OCI-LY1 (cell line): ENCODE measurements around the gene C16orf95.

ENCODE experiments used
- H2AFZ ChIP-seq: fragments of 200-600 bp; sonication (generic), shearing (Covaris generic); 2 replicates; pipeline ENCODE4 v1.6.0; 2014; ENCODE audit warnings: antibody characterized with exemption, mild to moderate bottlenecking, low read length
- H3F3A ChIP-seq: fragments of 200-600 bp; sonication (generic), shearing (Covaris generic); 2 replicates; pipeline ENCODE4 v1.6.0; 2014; ENCODE audit warnings: mild to moderate bottlenecking, antibody characterized with exemption, low read length, moderate library complexity; ENCODE audit not compliant: insufficient read depth
- H3K27ac ChIP-seq: fragments of 200-600 bp; sonication (generic); 2 replicates; pipeline ENCODE4 v1.5.1; 2014; ENCODE audit warnings: low read length, mixed run types, mild to moderate bottlenecking, low read depth; ENCODE audit not compliant: poor library complexity, severe bottlenecking
- H3K27me3 ChIP-seq: fragments of 200-600 bp; sonication (generic); 2 replicates; pipeline ENCODE4 v1.6.0; 2014; ENCODE audit warnings: antibody characterized with exemption, mild to moderate bottlenecking, low read length, moderate library complexity; ENCODE audit not compliant: insufficient read depth
- H3K36me3 ChIP-seq: fragments of 200-600 bp; sonication (generic); 2 replicates; pipeline ENCODE4 v1.6.1; 2014; ENCODE audit warnings: mild to moderate bottlenecking, antibody characterized with exemption, low read length, moderate library complexity, mixed read lengths; ENCODE audit not compliant: insufficient read depth
- H3K4me1 ChIP-seq: fragments of 200-600 bp; sonication (generic); 2 replicates; pipeline ENCODE4 v1.5.1; 2014; ENCODE audit warnings: mild to moderate bottlenecking, low read length, moderate library complexity; ENCODE audit not compliant: insufficient read depth, severe bottlenecking
- H3K4me2 ChIP-seq: fragments of 200-600 bp; sonication (generic), shearing (Covaris generic); 2 replicates; pipeline ENCODE4 v1.6.1; 2014; ENCODE audit warnings: low read length
- H3K4me3 ChIP-seq: fragments of 200-600 bp; sonication (generic); 2 replicates; pipeline ENCODE4 v1.5.1; 2014; ENCODE audit warnings: low read length, low read depth, mild to moderate bottlenecking, mixed read lengths; ENCODE audit not compliant: poor library complexity, severe bottlenecking
- H3K79me2 ChIP-seq: fragments of 200-600 bp; shearing (Covaris generic); 2 replicates; pipeline ENCODE4 v1.6.1; 2016; ENCODE audit warnings: mixed run types, low read length, mixed read lengths; ENCODE audit not compliant: insufficient read depth
- H3K9ac ChIP-seq: fragments of 200-600 bp; sonication (generic), shearing (Covaris generic); 2 replicates; pipeline ENCODE4 v1.6.1; 2014; ENCODE audit warnings: mild to moderate bottlenecking, low read length, mixed read lengths
- H3K9me2 ChIP-seq: fragments of 200-600 bp; sonication (generic), shearing (Covaris generic); 2 replicates; pipeline ENCODE4 v1.6.1; 2014; ENCODE audit warnings: low read depth, mild to moderate bottlenecking, low read length, mixed read lengths
- H3K9me3 ChIP-seq: fragments of 200-600 bp; shearing (Covaris generic); 2 replicates; pipeline ENCODE4 v1.6.1; 2014; ENCODE audit warnings: low read length, mixed read lengths
- H4K20me1 ChIP-seq: fragments of 200-600 bp; sonication (generic), shearing (Covaris generic); 2 replicates; pipeline ENCODE4 v1.6.0; 2016; ENCODE audit warnings: mild to moderate bottlenecking, low read length; ENCODE audit not compliant: insufficient read depth
- EZH2 ChIP-seq: fragments of 200-600 bp; sonication (generic), shearing (Covaris generic); IDR thresholded peaks from 2 replicates; pipeline ENCODE4 v1.8.0; 2017; ENCODE audit warnings: borderline replicate concordance, mixed run types, mild to moderate bottlenecking, antibody characterized with exemption, low read length, moderate library complexity, mixed read lengths
- TF ChIP-seq, protein P1 (sequence below): fragments of 200-600 bp; sonication (generic), shearing (Covaris generic); IDR thresholded peaks from 2 replicates; pipeline ENCODE4 v1.5.1; 2017; ENCODE audit warnings: mild to moderate bottlenecking, antibody characterized with exemption, low read length, moderate library complexity, mixed read lengths

C16orf95 gene

DNA sequence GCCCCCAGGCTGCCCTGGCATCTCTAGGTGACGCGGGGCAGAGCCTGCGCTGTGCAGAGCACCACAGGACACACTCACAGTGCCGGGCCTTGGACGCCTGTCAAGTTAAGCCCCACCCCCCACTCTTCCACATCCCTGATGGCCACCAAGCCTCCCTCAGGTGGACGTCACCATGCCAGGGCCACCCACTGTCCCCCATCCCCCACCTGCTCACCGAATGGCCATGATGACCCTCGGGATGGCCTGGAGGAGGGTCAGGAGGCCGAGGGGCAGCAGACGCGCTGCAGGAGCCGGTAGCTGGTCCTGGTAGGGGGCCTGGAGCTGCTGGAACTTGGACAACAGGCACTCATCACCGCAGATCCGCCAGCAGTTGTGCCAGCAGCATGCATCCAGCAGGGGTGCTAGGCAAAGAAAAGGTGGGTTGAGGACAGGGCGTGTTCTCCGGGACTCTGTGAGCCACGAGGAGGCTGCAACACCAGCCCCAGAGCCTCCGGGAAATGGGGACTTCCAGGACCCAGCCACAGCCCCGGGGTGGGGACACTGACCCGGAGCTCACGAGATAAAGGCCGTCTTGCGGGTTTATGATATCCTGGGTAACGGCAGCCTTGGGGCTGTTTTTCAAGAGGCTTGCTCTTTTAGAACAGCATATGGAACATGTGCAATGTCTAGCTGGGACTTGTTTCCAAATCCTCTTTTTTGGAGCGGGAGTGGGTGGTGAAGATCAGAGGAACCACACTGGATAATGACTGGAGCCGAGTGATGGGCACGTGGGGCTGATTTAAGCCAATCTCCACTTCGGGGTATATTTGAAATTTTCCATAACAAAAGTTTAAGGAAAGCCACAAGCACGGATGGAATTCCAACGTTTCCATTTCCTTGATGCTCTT is 11.4 kb downstream of the C16orf95 start:
- no peaks in the 10 kb centered on the region for H3K36me3 ChIP-seq
- H3K27me3 ChIP-seq, result no peaks in the 10 kb centered on the region
- no peaks in the 10 kb centered on the region for H3K4me1 ChIP-seq
- no peak for TF ChIP-seq EZH2
- TF ChIP-seq, protein P1, sequence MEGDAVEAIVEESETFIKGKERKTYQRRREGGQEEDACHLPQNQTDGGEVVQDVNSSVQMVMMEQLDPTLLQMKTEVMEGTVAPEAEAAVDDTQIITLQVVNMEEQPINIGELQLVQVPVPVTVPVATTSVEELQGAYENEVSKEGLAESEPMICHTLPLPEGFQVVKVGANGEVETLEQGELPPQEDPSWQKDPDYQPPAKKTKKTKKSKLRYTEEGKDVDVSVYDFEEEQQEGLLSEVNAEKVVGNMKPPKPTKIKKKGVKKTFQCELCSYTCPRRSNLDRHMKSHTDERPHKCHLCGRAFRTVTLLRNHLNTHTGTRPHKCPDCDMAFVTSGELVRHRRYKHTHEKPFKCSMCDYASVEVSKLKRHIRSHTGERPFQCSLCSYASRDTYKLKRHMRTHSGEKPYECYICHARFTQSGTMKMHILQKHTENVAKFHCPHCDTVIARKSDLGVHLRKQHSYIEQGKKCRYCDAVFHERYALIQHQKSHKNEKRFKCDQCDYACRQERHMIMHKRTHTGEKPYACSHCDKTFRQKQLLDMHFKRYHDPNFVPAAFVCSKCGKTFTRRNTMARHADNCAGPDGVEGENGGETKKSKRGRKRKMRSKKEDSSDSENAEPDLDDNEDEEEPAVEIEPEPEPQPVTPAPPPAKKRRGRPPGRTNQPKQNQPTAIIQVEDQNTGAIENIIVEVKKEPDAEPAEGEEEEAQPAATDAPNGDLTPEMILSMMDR, result no peak
- H3K9me3 ChIP-seq, result no peaks in the 10 kb centered on the region
- no peak overlapping the region for H3K9ac ChIP-seq
- H2AFZ ChIP-seq, result no peak overlapping the region
- H3F3A ChIP-seq, result no peaks in the 10 kb centered on the region
- H3K4me2 ChIP-seq, result no peak overlapping the region
- no peaks in the 10 kb centered on the region for H3K79me2 ChIP-seq
- H3K9me2 ChIP-seq, result no peaks in the 10 kb centered on the region
- no peaks in the 10 kb centered on the region for H4K20me1 ChIP-seq
- H3K27ac ChIP-seq, result no peak overlapping the region
- H3K4me3 ChIP-seq, result no peak overlapping the region

DNA sequence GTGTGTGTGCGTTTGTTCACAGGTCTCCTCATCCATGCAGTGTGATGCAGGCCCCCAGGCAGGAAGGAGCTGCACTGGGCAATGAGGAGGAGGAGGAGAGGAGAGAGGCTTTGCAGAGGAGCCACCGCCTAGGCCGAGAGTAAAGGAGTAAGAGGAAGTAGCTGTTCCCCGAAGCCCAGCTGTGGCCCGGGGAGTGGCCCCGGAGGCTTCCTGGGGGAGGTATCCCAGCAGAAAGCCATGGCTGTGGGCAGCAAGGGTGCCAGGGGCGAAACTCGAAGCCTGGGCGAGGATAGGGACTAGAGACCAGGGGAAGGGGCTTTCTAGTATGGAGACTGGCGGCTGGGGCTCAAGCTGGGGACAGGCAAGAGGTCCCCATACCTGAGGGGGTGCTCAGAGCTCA is 12.2 kb downstream of the C16orf95 start:
- Histone ChIP-seq H2AFZ (no peak overlapping the region), H4K20me1 (no peaks in the 10 kb centered on the region), H3F3A (no peaks in the 10 kb centered on the region), H3K36me3 (no peaks in the 10 kb centered on the region), H3K9me2 (no peaks in the 10 kb centered on the region), H3K9ac (no peak overlapping the region), H3K4me1 (no peaks in the 10 kb centered on the region), H3K4me3 (no peak overlapping the region), H3K4me2 (no peak overlapping the region), H3K27me3 (no peaks in the 10 kb centered on the region), H3K79me2 (no peaks in the 10 kb centered on the region), H3K9me3 (no peaks in the 10 kb centered on the region), H3K27ac (no peak overlapping the region)
- no peak for TF ChIP-seq EZH2
- TF ChIP-seq, protein P1, result no peak

DNA sequence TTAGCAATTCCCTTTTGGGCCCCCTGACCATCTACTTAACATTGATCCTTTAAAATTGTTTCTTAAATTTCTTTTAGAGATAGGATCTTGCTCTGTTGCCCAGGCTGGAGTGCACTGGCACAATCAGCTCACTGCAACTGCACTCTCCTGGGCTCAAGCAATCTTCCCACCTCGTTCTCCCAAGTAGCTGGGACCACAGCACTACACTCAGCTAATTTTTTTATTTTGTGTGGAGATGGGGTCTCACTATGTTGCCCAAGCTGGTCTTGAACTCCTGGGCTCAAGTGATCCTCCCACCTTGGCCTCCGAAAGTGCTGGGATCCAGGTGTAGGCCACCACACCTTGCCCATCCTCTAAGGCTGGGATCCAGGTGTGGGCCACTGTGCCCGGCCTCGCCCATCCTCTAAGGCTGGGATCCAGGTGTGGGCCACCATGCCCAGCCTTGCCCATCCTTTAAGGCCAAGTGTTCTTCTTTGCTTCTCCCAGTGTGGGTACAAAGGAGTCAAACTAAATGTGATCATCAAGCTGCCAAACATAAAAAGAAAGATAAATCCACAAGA is 13.2 kb downstream of the C16orf95 start:
- no peaks in the 10 kb centered on the region for H4K20me1 ChIP-seq
- TF ChIP-seq, protein P1, result no peak
- no peak for TF ChIP-seq EZH2
- no peak overlapping the region for H3K27ac ChIP-seq
- no peak overlapping the region for H3K4me2 ChIP-seq
- no peak overlapping the region for H2AFZ ChIP-seq
- H3K4me1 ChIP-seq, result no peaks in the 10 kb centered on the region
- H3K9me3 ChIP-seq, result no peaks in the 10 kb centered on the region
- H3K9me2 ChIP-seq, result no peaks in the 10 kb centered on the region
- no peak overlapping the region for H3K9ac ChIP-seq
- H3K36me3 ChIP-seq, result no peaks in the 10 kb centered on the region
- no peaks in the 10 kb centered on the region for H3K27me3 ChIP-seq
- no peak overlapping the region for H3K4me3 ChIP-seq
- no peaks in the 10 kb centered on the region for H3K79me2 ChIP-seq
- no peaks in the 10 kb centered on the region for H3F3A ChIP-seq
